Measurements from ENCODE around the gene ACSL3. TPM values are rescaled to one million over a fixed set of nuclear protein-coding genes. Genes with fewer than 3 reads are reported as not detected.
"Not testable (repeated sequence)": the region's sequence is repeated elsewhere in the genome, so short reads cannot be mapped to it uniquely, and the experiment has no call there.

The ACSL3 gene
- total RNA-seq (2014; rRNA removed; shearing (Covaris generic)): 133 and 163 TPM in 2 replicates

- DNase-seq (ENCODE audit: low spot score): peak; percentile 84
These were observed at the start of gene ACSL3 for GRCh38 chr2:222860740-222861410. Gene ACSL3 (plus strand): TSS chr2:222861036. CDS start chr2:222908773, 47,737 bp downstream.

GRCh38 chr2:222811828-222812227 is 49.0 kb upstream of the ACSL3 start:
- no peak for DNase-seq (ENCODE audit: low spot score)

- DNase-seq (ENCODE audit: low spot score): no peak
These were observed 47.5 kb upstream of the ACSL3 start for GRCh38 chr2:222813177-222813843.

- no peak for DNase-seq (ENCODE audit: low spot score)
These were observed 41.0 kb upstream of the ACSL3 start for GRCh38 chr2:222819722-222820333.

GRCh38 chr2:222823183-222823930 is 37.5 kb upstream of the ACSL3 start:
- DNase-seq (ENCODE audit: low spot score): no peak

- no peak for DNase-seq (ENCODE audit: low spot score)
These were observed 35.8 kb upstream of the ACSL3 start for GRCh38 chr2:222825031-222825430.

GRCh38 chr2:222827417-222827816 is 33.4 kb upstream of the ACSL3 start:
- no peak for DNase-seq (ENCODE audit: low spot score)

GRCh38 chr2:222828572-222828971 is 32.3 kb upstream of the ACSL3 start:
- DNase-seq (ENCODE audit: low spot score): no peak

- DNase-seq (ENCODE audit: low spot score): no peak
These were observed 30.7 kb upstream of the ACSL3 start for GRCh38 chr2:222830164-222830563.

GRCh38 chr2:222833410-222833809 is 27.4 kb upstream of the ACSL3 start:
- no peak for DNase-seq (ENCODE audit: low spot score)

- DNase-seq (ENCODE audit: low spot score): no peak
These were observed 25.6 kb upstream of the ACSL3 start for GRCh38 chr2:222835143-222835822.

- no peak for DNase-seq (ENCODE audit: low spot score)
These were observed 25.0 kb upstream of the ACSL3 start for GRCh38 chr2:222835823-222836151.

- DNase-seq (ENCODE audit: low spot score): peak; percentile 76
These were observed 23.2 kb upstream of the ACSL3 start for GRCh38 chr2:222837643-222838056.

- no peak for DNase-seq (ENCODE audit: low spot score)
These were observed 20.6 kb upstream of the ACSL3 start for GRCh38 chr2:222840060-222840802.

- no peak for DNase-seq (ENCODE audit: low spot score)
These were observed 18.2 kb upstream of the ACSL3 start for GRCh38 chr2:222842491-222843174.

GRCh38 chr2:222844323-222844722 is 16.5 kb upstream of the ACSL3 start:
- peak; percentile 90 for DNase-seq (ENCODE audit: low spot score)

- DNase-seq (ENCODE audit: low spot score): not testable (repeated sequence)
These were observed 15.5 kb upstream of the ACSL3 start for GRCh38 chr2:222845314-222845713.

- no peak for DNase-seq (ENCODE audit: low spot score)
These were observed 14.8 kb upstream of the ACSL3 start for GRCh38 chr2:222846003-222846402.

- DNase-seq (ENCODE audit: low spot score): not testable (repeated sequence)
These were observed 12.8 kb upstream of the ACSL3 start for GRCh38 chr2:222848031-222848430.

- no peak for DNase-seq (ENCODE audit: low spot score)
These were observed 12.0 kb upstream of the ACSL3 start for GRCh38 chr2:222848862-222849261.
